ENCODE measurements around the gene OSM.
A peak's percentile ranks its signal among the peaks of the same experiment; 100 is the strongest.

Gene OSM

GRCh38 chr22:30253205-30253852 is 13.3 kb downstream of the OSM start (continued):
- no peak for TF ChIP-seq ZNF521 (tag by site-specific recombination; IDR thresholded peaks at IDR 0.05)
- TF ChIP-seq SCRT1 (tag by site-specific recombination; IDR thresholded peaks at IDR 0.05; ENCODE audit: borderline replicate concordance): no peak
- no peak for TF ChIP-seq ZNF660 (tag by site-specific recombination; IDR thresholded peaks at IDR 0.05)
- TF ChIP-seq KLF17 (tag by site-specific recombination; IDR thresholded peaks at IDR 0.05): peak; percentile 45; the same call in 1 of the 2 replicates
- TF ChIP-seq ZNF571 (tag by site-specific recombination; IDR thresholded peaks at IDR 0.05): no peak
- no peak for TF ChIP-seq HOXD13 (CRISPR knock-in tag; IDR thresholded peaks at IDR 0.05; ENCODE audit: borderline replicate concordance)
- TF ChIP-seq ZNF530 (tag by site-specific recombination; IDR thresholded peaks at IDR 0.05; ENCODE audit: low read depth): no peak
- TF ChIP-seq ZNF2 (tag by site-specific recombination; IDR thresholded peaks at IDR 0.05): no peak
- peak; percentile 23; the same call in 1 of the 2 replicates for TF ChIP-seq ZFHX2 (tag by site-specific recombination; conservative IDR thresholded peaks at IDR 0.05)
- TF ChIP-seq YY2 (tag by site-specific recombination; IDR thresholded peaks at IDR 0.05): no peak
- TF ChIP-seq ZNF24 (tag by site-specific recombination; IDR thresholded peaks at IDR 0.05): no peak
- no peak for TF ChIP-seq ZBTB6 (tag by site-specific recombination; IDR thresholded peaks at IDR 0.05)
- TF ChIP-seq ZNF48 (tag by site-specific recombination; IDR thresholded peaks at IDR 0.05): no peak
- TF ChIP-seq SALL2 (tag by site-specific recombination; IDR thresholded peaks at IDR 0.05; ENCODE audit: borderline replicate concordance): no peak
- no peak for TF ChIP-seq ZNF18 (tag by site-specific recombination; IDR thresholded peaks at IDR 0.05)
- no peak for TF ChIP-seq ZNF654 (tag by site-specific recombination; IDR thresholded peaks at IDR 0.05; ENCODE audit: low read depth)
- no peak for TF ChIP-seq ZNF146 (tag by site-specific recombination; IDR thresholded peaks at IDR 0.05)
- TF ChIP-seq EGR2 (tag by site-specific recombination; IDR thresholded peaks at IDR 0.05; ENCODE audit: low read depth): no peak
- TF ChIP-seq ZNF510 (tag by site-specific recombination; IDR thresholded peaks at IDR 0.05; ENCODE audit: insufficient replicate concordance): no peak
- no peak for TF ChIP-seq OVOL3 (tag by site-specific recombination; IDR thresholded peaks at IDR 0.05)
- no peak for TF ChIP-seq ZNF157 (tag by site-specific recombination; IDR thresholded peaks at IDR 0.05)
- no peak for TF ChIP-seq ZNF280C (tag by site-specific recombination; IDR thresholded peaks at IDR 0.05)
- no peak for TF ChIP-seq ZNF184 (tag by site-specific recombination; IDR thresholded peaks at IDR 0.05)
- no peak for TF ChIP-seq KLF10 (tag by site-specific recombination; IDR thresholded peaks at IDR 0.05)
- no peak for TF ChIP-seq ZNF341 (tag by site-specific recombination; IDR thresholded peaks at IDR 0.05; ENCODE audit: low read depth)
